Naive thymus-derived CD4-positive, alpha-beta T cell (primary cell): ENCODE measurements around the gene LRPAP1. TPM values are rescaled to one million over a fixed set of nuclear protein-coding genes. Genes with fewer than 3 reads are reported as not detected.

Experiments
- ATAC-seq: fragments of 150-1000 bp; cut with Tn5 transposase; 2 replicates; pipeline ENCODE4 v1.10.0; 2021; ENCODE audit warnings: mild to moderate bottlenecking, moderate library complexity
- CTCF ChIA-PET: fragments of 350-600 bp; sonication (Branson Sonifier 250); formaldehyde crosslinking; loops from one replicate; lab custom pipeline; 2021; ENCODE audit warnings: antibody characterized with exemption; lab: Charles Lee
- POLR2A ChIA-PET: fragments of 350-600 bp; sonication (Branson Sonifier 250); formaldehyde crosslinking; loops from one replicate; lab custom pipeline; 2021; ENCODE audit warnings: antibody characterized with exemption, inconsistent platforms; lab: Charles Lee
- DNase-seq, 9 donors: peaks; one replicate each; pipeline versions ENCODE4 v3.0.0 to v3.0.0-alpha.2; 2020 to 2022; ENCODE audit warnings: mixed read lengths in 1 of 9
- H3K27ac ChIP-seq: one replicate; pipeline ENCODE4 v1.7.0; 2013; ENCODE audit warnings: mild to moderate bottlenecking, low read depth, low read length, moderate library complexity
- H3K27me3 ChIP-seq, 2 donors: one replicate each; pipeline ENCODE4 v1.7.0; 2013; ENCODE audit warnings: low read length in 2 of 2, mild to moderate bottlenecking in 2 of 2, moderate library complexity in 2 of 2; ENCODE audit not compliant: control insufficient read depth in 2 of 2, insufficient read depth in 2 of 2
- H3K36me3 ChIP-seq, 3 experiments: 1 replicate in 2 of 3; 2 replicates in 1 of 3; pipeline ENCODE4 v1.7.0; 2013; ENCODE audit warnings: low read length in 3 of 3, mild to moderate bottlenecking in 3 of 3, moderate library complexity in 1 of 3; ENCODE audit not compliant: insufficient read depth in 3 of 3, control insufficient read depth in 2 of 3
- H3K4me1 ChIP-seq, 2 donors: one replicate each; pipeline ENCODE4 v1.7.0; 2013; ENCODE audit warnings: low read length in 2 of 2, mild to moderate bottlenecking in 2 of 2, moderate library complexity in 1 of 2; ENCODE audit not compliant: control insufficient read depth in 2 of 2, insufficient read depth in 2 of 2
- H3K4me3 ChIP-seq: 2 replicates; pipeline ENCODE4 v1.7.0; 2013; ENCODE audit warnings: mild to moderate bottlenecking, low read length
- H3K9me3 ChIP-seq, 3 experiments: 1 replicate in 2 of 3; 2 replicates in 1 of 3; pipeline ENCODE4 v1.7.0; 2013; ENCODE audit warnings: low read length in 3 of 3; ENCODE audit not compliant: control insufficient read depth in 2 of 3
- H3K27ac Mint-ChIP-seq, 9 donors: one replicate each; pipeline ENCODE4 v1.8.0; 2020 to 2022; ENCODE audit warnings: mixed read lengths in 9 of 9, mild to moderate bottlenecking in 8 of 9, moderate library complexity in 5 of 9, inconsistent platforms in 2 of 9
- H3K27me3 Mint-ChIP-seq, 5 donors: one replicate each; pipeline ENCODE4 v1.8.0; 2021 to 2022; ENCODE audit warnings: mixed read lengths in 5 of 5, mild to moderate bottlenecking in 1 of 5
- H3K36me3 Mint-ChIP-seq, 5 donors: one replicate each; pipeline ENCODE4 v1.8.0; 2020 to 2022; ENCODE audit warnings: mixed read lengths in 5 of 5, mild to moderate bottlenecking in 3 of 5, inconsistent platforms in 1 of 5
- H3K4me1 Mint-ChIP-seq, 7 donors: one replicate each; pipeline ENCODE4 v1.8.0; 2020 to 2022; ENCODE audit warnings: mixed read lengths in 7 of 7, mild to moderate bottlenecking in 3 of 7, inconsistent platforms in 1 of 7
- H3K4me3 Mint-ChIP-seq, 10 donors: one replicate each; pipeline ENCODE4 v1.8.0; 2020 to 2022; ENCODE audit warnings: mild to moderate bottlenecking in 10 of 10, mixed read lengths in 10 of 10, moderate library complexity in 6 of 10, inconsistent platforms in 2 of 10
- H3K9me3 Mint-ChIP-seq, 11 donors: one replicate each; pipeline ENCODE4 v1.8.0; 2020 to 2022; ENCODE audit warnings: mixed read lengths in 11 of 11, mild to moderate bottlenecking in 4 of 11, inconsistent platforms in 1 of 11, moderate library complexity in 1 of 11
- intact Hi-C, 2 donors: fragments of 100-400 bp; cut with micrococcal nuclease; formaldehyde crosslinking; loops; one replicate each; pipeline ENCODE4 v1.15.1; 2023
- polyA plus RNA-seq, 2 donors: library from polyadenylated mRNA; unstranded; fragments of 300-500 nt; fragmentation: Illumina TruSeq; gene quantifications; one replicate each; pipeline ENCODE4 v1.2.3, GENCODE V29; 2021
- total RNA-seq, 6 experiments: library from RNA in 5 of 6; stranded (reverse) in 5 of 6; gene quantifications; 1 replicate in 5 of 6; 2 replicates in 1 of 6; pipeline ENCODE4 v1.2.3 and lab custom pipeline; 2021 to 2026

The LRPAP1 gene
- total and polyA plus RNA-seq, 7 experiments from 2014 or later: 65.2 to 126 (median 80.9) TPM

GRCh38 chr4:3475713-3476260, 56.4 kb downstream of the LRPAP1 start:
- CTCF ChIA-PET: no interaction called here
- H3K4me1 ChIP-seq: no peaks in the 10 kb centered on the region
- no peaks in the 10 kb centered on the region for H3K9me3 Mint-ChIP-seq
- H3K27me3 Mint-ChIP-seq: peaks cover 0 to 12% (median 4%) of the 10 kb centered on the region in 5 donors
- no peak overlapping the region for H3K4me3 ChIP-seq
- H3K4me3 Mint-ChIP-seq: no peak overlapping the region
- no peak for DNase-seq
- ATAC-seq: no peak
- H3K27ac ChIP-seq: no peak overlapping the region
- no peaks in the 10 kb centered on the region for H3K4me1 Mint-ChIP-seq
- no peaks in the 10 kb centered on the region for H3K9me3 ChIP-seq
- no peaks in the 10 kb centered on the region for H3K27me3 ChIP-seq
- H3K27ac Mint-ChIP-seq: no peak overlapping the region
- no peaks in the 10 kb centered on the region for H3K36me3 Mint-ChIP-seq
- POLR2A ChIA-PET: no interaction called here
- no peaks in the 10 kb centered on the region for H3K36me3 ChIP-seq
- intact Hi-C loops: no loop called here

GRCh38 chr4:3475041-3475712, 57.0 kb downstream of the LRPAP1 start:
- Histone ChIP-seq H3K4me3 (no peak overlapping the region), H3K9me3 (no peaks in the 10 kb centered on the region), H3K36me3 (no peaks in the 10 kb centered on the region), H3K27ac (no peak overlapping the region), H3K27me3 (no peaks in the 10 kb centered on the region), H3K4me1 (no peaks in the 10 kb centered on the region)
- Mint-ChIP-seq H3K4me3 (no peak overlapping the region), H3K36me3 (no peaks in the 10 kb centered on the region), H3K27me3 (peaks cover 0 to 6% (median 0%) of the 10 kb centered on the region in 5 donors), H3K9me3 (no peaks in the 10 kb centered on the region), H3K4me1 (no peaks in the 10 kb centered on the region), H3K27ac (no peak overlapping the region)
- ATAC-seq: no peak
- no peak for DNase-seq
- CTCF ChIA-PET: no interaction called here
- intact Hi-C loops: no loop called here
- POLR2A ChIA-PET: no interaction called here

- no peaks in the 10 kb centered on the region for H3K9me3 ChIP-seq
- intact Hi-C loops: no loop called here
- no peak overlapping the region for H3K4me3 ChIP-seq
- Mint-ChIP-seq H3K27ac (no peak overlapping the region), H3K9me3 (no peaks in the 10 kb centered on the region), H3K4me3 (no peak overlapping the region), H3K36me3 (no peaks in the 10 kb centered on the region), H3K27me3 (peaks cover 0 to 6% (median 0%) of the 10 kb centered on the region in 5 donors), H3K4me1 (no peaks in the 10 kb centered on the region)
- no peak overlapping the region for H3K27ac ChIP-seq
- no peaks in the 10 kb centered on the region for H3K4me1 ChIP-seq
- CTCF ChIA-PET: no interaction called here
- no peak for ATAC-seq
- H3K27me3 ChIP-seq: no peaks in the 10 kb centered on the region
- H3K36me3 ChIP-seq: no peaks in the 10 kb centered on the region
- POLR2A ChIA-PET: no interaction called here
- DNase-seq: no peak
Observed at GRCh38 chr4:3473996-3474765, 58.0 kb downstream of the LRPAP1 start.

- ChIA-PET CTCF (no interaction called here), POLR2A (no interaction called here)
- H3K27me3 ChIP-seq: no peaks in the 10 kb centered on the region
- H3K36me3 ChIP-seq: no peaks in the 10 kb centered on the region
- intact Hi-C loops: no loop called here
- Mint-ChIP-seq H3K36me3 (no peaks in the 10 kb centered on the region), H3K9me3 (no peaks in the 10 kb centered on the region), H3K27me3 (peaks cover 0 to 6% (median 0%) of the 10 kb centered on the region in 5 donors), H3K4me1 (no peaks in the 10 kb centered on the region), H3K27ac (no peak overlapping the region), H3K4me3 (no peak overlapping the region)
- ATAC-seq (no peak), DNase-seq (no peak)
- no peak overlapping the region for H3K27ac ChIP-seq
- no peak overlapping the region for H3K4me3 ChIP-seq
- no peaks in the 10 kb centered on the region for H3K4me1 ChIP-seq
- no peaks in the 10 kb centered on the region for H3K9me3 ChIP-seq
Observed at GRCh38 chr4:3473181-3473950, 58.9 kb downstream of the LRPAP1 start.

- DNase-seq (no peak), ATAC-seq (no peak)
- H3K27ac ChIP-seq: no peak overlapping the region
- no peaks in the 10 kb centered on the region for H3K9me3 Mint-ChIP-seq
- no peaks in the 10 kb centered on the region for H3K27me3 ChIP-seq
- no peaks in the 10 kb centered on the region for H3K9me3 ChIP-seq
- no peak overlapping the region for H3K4me3 Mint-ChIP-seq
- H3K27ac Mint-ChIP-seq: no peak overlapping the region
- ChIA-PET POLR2A (no interaction called here), CTCF (no interaction called here)
- intact Hi-C loops: no loop called here
- H3K4me1 ChIP-seq: no peaks in the 10 kb centered on the region
- no peaks in the 10 kb centered on the region for H3K36me3 ChIP-seq
- no peaks in the 10 kb centered on the region for H3K4me1 Mint-ChIP-seq
- no peak overlapping the region for H3K4me3 ChIP-seq
- peaks cover 0 to 6% (median 0%) of the 10 kb centered on the region in 5 donors for H3K27me3 Mint-ChIP-seq
- no peaks in the 10 kb centered on the region for H3K36me3 Mint-ChIP-seq
Observed at GRCh38 chr4:3472411-3473141, 59.6 kb downstream of the LRPAP1 start.

- intact Hi-C loops: no loop called here
- H3K27ac Mint-ChIP-seq: no peak overlapping the region
- Histone ChIP-seq H3K27ac (no peak overlapping the region), H3K4me1 (no peaks in the 10 kb centered on the region), H3K36me3 (no peaks in the 10 kb centered on the region), H3K27me3 (no peaks in the 10 kb centered on the region), H3K9me3 (no peaks in the 10 kb centered on the region), H3K4me3 (no peak overlapping the region)
- no peaks in the 10 kb centered on the region for H3K4me1 Mint-ChIP-seq
- ChIA-PET CTCF (interaction anchor here (1.3 kb wide), 1 partner anchor 365 kb away, joined by 4 read pairs; no protein-coding TSS in a partner anchor), POLR2A (no interaction called here)
- H3K27me3 Mint-ChIP-seq: peaks cover 0 to 6% (median 0%) of the 10 kb centered on the region in 5 donors
- DNase-seq (no peak), ATAC-seq (no peak)
- no peaks in the 10 kb centered on the region for H3K9me3 Mint-ChIP-seq
- H3K4me3 Mint-ChIP-seq: no peak overlapping the region
- H3K36me3 Mint-ChIP-seq: no peaks in the 10 kb centered on the region
Observed at GRCh38 chr4:3471886-3472285, 60.3 kb downstream of the LRPAP1 start.
